Measurements from ENCODE around the gene AJUBA.

Gene AJUBA

GRCh38 chr14:22923746-22924145, 58.6 kb downstream of the AJUBA start:
- Histone ChIP-seq H3K4me3 (ENCODE audit: low read depth, low read length) (no peak overlapping the region), H3K9me3 (ENCODE audit: control insufficient read depth, insufficient read depth, low read length) (no peaks in the 10 kb centered on the region), H3K36me3 (ENCODE audit: control insufficient read depth, insufficient read depth, low read length) (peaks cover 31% of the 10 kb centered on the region), H3K9ac (ENCODE audit: low read depth, low read length) (no peak overlapping the region), H3K27me3 (ENCODE audit: control insufficient read depth, insufficient read depth, low read length) (no peaks in the 10 kb centered on the region), H3K4me1 (ENCODE audit: control insufficient read depth, insufficient read depth, low read length) (no peaks in the 10 kb centered on the region)

DNA sequence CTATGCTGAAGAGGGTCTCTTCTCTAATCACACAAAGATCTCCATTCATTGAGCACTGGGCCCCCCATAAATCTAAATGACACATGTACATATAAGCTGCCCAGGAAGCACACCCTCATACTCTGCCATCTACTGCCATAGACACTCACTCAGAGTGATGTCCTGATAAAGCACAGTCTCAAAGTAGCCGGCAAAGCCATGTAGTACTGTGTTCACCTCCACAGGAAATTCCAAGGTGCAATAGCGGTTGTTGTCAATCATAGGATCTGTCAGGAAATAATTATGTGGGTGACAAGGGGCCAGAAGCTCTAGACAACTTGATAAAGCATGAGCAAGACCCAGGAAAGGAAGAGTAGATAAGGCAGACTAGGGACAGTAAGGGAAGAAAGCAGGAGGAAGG, 60.1 kb downstream of the AJUBA start:
- H3K36me3 ChIP-seq (ENCODE audit: control insufficient read depth, insufficient read depth, low read length), result peaks cover 29% of the 10 kb centered on the region
- H3K4me1 ChIP-seq (ENCODE audit: control insufficient read depth, insufficient read depth, low read length), result no peaks in the 10 kb centered on the region
- H3K9me3 ChIP-seq (ENCODE audit: control insufficient read depth, insufficient read depth, low read length), result no peaks in the 10 kb centered on the region
- no peaks in the 10 kb centered on the region for H3K27me3 ChIP-seq (ENCODE audit: control insufficient read depth, insufficient read depth, low read length)
- H3K9ac ChIP-seq (ENCODE audit: low read depth, low read length), result no peak overlapping the region
- H3K4me3 ChIP-seq (ENCODE audit: low read depth, low read length), result no peak overlapping the region
